GM21423 (cell line): ENCODE results near the gene OR4C16.

Experiments used
- ATAC-seq: cut with Tn5 transposase; IDR thresholded peaks from one replicate; pipeline ENCODE4 v1.9.1; 2021; ENCODE audit warnings: mild to moderate bottlenecking, moderate library complexity; ENCODE audit not compliant: unreplicated experiment

OR4C16 gene, protein sequence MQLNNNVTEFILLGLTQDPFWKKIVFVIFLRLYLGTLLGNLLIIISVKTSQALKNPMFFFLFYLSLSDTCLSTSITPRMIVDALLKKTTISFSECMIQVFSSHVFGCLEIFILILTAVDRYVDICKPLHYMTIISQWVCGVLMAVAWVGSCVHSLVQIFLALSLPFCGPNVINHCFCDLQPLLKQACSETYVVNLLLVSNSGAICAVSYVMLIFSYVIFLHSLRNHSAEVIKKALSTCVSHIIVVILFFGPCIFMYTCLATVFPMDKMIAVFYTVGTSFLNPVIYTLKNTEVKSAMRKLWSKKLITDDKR

DNA sequence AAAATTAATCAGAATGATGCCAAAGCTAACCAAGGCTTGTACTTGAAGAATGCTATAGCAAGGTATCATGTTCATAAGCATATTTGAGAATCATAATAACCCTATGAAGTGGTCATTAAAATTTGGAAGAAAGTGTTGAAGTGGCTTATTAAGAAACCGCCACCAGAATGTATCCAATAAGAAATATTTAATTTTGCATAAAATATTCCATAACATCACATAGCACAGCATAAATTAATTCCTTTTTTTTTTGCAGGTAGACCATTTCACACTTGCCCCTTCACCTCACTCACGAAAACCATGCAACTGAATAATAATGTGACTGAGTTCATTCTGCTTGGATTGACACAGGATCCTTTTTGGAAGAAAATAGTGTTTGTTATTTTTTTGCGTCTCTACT, at the start of gene OR4C16:
Gene OR4C16 (plus strand): TSS at position 301 of the 400 bp plus-strand sequence. CDS start 0 bp downstream, at position 301.
- ATAC-seq = no peak

DNA sequence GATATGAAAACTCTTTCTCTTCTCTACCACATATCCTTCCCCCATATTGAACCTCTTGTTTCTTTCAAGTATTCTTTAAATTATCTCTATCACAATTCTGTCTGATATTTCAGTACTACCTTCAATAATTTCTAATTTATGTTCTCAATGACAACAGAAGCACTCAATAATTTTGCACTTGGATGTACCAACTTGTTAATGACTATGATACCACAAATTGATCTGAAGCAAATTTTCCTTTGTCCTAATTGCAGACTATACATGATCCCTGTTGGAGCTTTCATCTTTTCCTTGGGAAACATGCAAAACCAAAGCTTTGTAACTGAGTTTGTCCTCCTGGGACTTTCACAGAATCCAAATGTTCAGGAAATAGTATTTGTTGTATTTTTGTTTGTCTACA, 17.8 kb upstream of the OR4C16 start, which contains the start of gene OR4C15:
Gene OR4C15 (plus strand): TSS at position 301 of the 400 bp plus-strand sequence. CDS start 0 bp downstream, at position 301.
- no peak for ATAC-seq

DNA sequence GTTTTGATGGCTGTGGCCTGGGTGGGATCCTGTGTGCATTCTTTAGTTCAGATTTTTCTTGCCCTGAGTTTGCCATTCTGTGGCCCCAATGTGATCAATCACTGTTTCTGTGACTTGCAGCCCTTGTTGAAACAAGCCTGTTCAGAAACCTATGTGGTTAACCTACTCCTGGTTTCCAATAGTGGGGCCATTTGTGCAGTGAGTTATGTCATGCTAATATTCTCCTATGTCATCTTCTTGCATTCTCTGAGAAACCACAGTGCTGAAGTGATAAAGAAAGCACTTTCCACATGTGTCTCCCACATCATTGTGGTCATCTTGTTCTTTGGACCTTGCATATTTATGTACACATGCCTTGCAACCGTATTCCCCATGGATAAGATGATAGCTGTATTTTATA, 620 bp downstream of the OR4C16 start:
- no peak for ATAC-seq

DNA sequence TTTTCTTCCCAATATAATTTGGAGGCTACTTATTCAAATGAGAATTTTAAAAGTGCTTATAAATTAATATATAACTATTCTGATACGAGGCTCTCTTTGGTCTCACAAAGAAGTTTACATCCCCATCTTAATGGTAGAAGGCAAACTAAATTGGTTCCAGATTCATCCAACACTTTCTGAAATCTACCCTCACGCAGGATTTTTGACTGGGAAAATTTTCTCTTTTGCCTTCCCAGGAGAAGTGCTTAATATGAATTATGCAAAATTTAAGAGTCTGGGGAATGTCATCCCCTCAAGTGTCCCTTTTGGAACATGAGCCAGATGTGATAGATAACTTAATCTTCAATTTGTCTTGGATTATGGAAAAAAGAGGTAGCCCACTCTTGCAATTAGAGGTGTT, 35.6 kb downstream of the OR4C16 start, which contains the start of gene OR4C11:
Gene OR4C11 (minus strand): TSS at position 101 of the 400 bp plus-strand sequence. CDS start 3,272 bp downstream, outside the sequence.
- no peak for ATAC-seq
